K562 (cell line): ENCODE results near the gene SKOR1. TPM values are rescaled to one million over a fixed set of nuclear protein-coding genes. Genes with fewer than 3 reads are reported as not detected.

Experiments
- CHAMP1 ChIP-seq: fragments of 450-650 bp; IDR thresholded peaks from 2 replicates; pipeline ENCODE4 v1.6.1; 2016; ENCODE audit warnings: mild to moderate bottlenecking
- E2F5 ChIP-seq: sonication (generic); formaldehyde crosslinking; IDR thresholded peaks from 2 replicates; pipeline ENCODE4 v1.8.0; 2022; ENCODE audit warnings: mild to moderate bottlenecking, missing genetic modification reagents
- EGR1 ChIP-seq: fragments of 450-650 bp; conservative IDR thresholded peaks from 2 replicates; pipeline ENCODE4 v1.6.1; 2017; ENCODE audit warnings: mild to moderate bottlenecking
- FOXP4 ChIP-seq: sonication (generic); formaldehyde crosslinking; IDR thresholded peaks from 2 replicates; pipeline ENCODE4 v1.8.0; 2022; ENCODE audit warnings: mild to moderate bottlenecking, missing genetic modification reagents, borderline replicate concordance
- KLF6 ChIP-seq: fragments of 250-450 bp; sonication (Bioruptor Pico); IDR thresholded peaks from 2 replicates; pipeline ENCODE4 v1.4.0; 2020; ENCODE audit warnings: mild to moderate bottlenecking, moderate library complexity, borderline replicate concordance
- MAZ ChIP-seq, 2 experiments: fragments of 450-650 bp in 1 of 2; sonication (generic) in 1 of 2; formaldehyde crosslinking; IDR thresholded peaks in 1 of 2; conservative IDR thresholded peaks in 1 of 2; 2 replicates each; pipeline versions ENCODE4 v1.4.0 to v1.5.0; 2020; ENCODE audit warnings: mild to moderate bottlenecking in 1 of 2, missing genetic modification reagents in 1 of 2
- MTA2 ChIP-seq: fragments of 450-650 bp; IDR thresholded peaks from 2 replicates; pipeline ENCODE4 v1.6.1; 2016; ENCODE audit warnings: low read depth
- MTF1 ChIP-seq: fragments of 250-450 bp; sonication (Bioruptor Pico); IDR thresholded peaks from 2 replicates; pipeline ENCODE4 v1.9.0; 2021; ENCODE audit warnings: moderate library complexity, mild to moderate bottlenecking, inconsistent platforms, borderline replicate concordance
- MXI1 ChIP-seq: IDR thresholded peaks from 2 replicates; pipeline ENCODE4 v1.6.1; 2011; ENCODE audit warnings: low read depth, mild to moderate bottlenecking, improper control_type of control experiment, low read length
- NFE2L1 ChIP-seq: fragments of 450-650 bp; IDR thresholded peaks from 2 replicates; pipeline ENCODE4 v1.6.1; 2016; ENCODE audit warnings: missing genetic modification characterization, low read depth, mild to moderate bottlenecking, missing compliant biosample characterization, moderate library complexity, borderline replicate concordance
- PBX2 ChIP-seq, 2 experiments: IDR thresholded peaks in 1 of 2; conservative IDR thresholded peaks in 1 of 2; 2 replicates each; pipeline ENCODE4 v1.6.1; 2016; ENCODE audit warnings: low read depth in 2 of 2, mild to moderate bottlenecking in 1 of 2, missing compliant biosample characterization in 1 of 2, missing genetic modification characterization in 1 of 2, moderate library complexity in 1 of 2
- SRSF1 ChIP-seq: fragments of 200-400 bp; formaldehyde crosslinking; IDR thresholded peaks from 2 replicates; pipeline ENCODE4 v1.6.1; 2017; ENCODE audit warnings: mild to moderate bottlenecking, low read depth, low read length, moderate library complexity
- TAF1 ChIP-seq: IDR thresholded peaks from 2 replicates; pipeline ENCODE4 v1.6.1; 2011; ENCODE audit warnings: mild to moderate bottlenecking, low read length, moderate library complexity; ENCODE audit not compliant: insufficient read depth, control insufficient read depth, severe bottlenecking; ENCODE audit errors: extremely low read depth
- TAF7 ChIP-seq: fragments of 450-650 bp; IDR thresholded peaks from 2 replicates; pipeline ENCODE4 v1.6.1; 2016; ENCODE audit warnings: missing genetic modification characterization, missing compliant biosample characterization
- ZBTB26 ChIP-seq: fragments of 450-650 bp; formaldehyde crosslinking; IDR thresholded peaks from 2 replicates; pipeline ENCODE4 v1.4.0; 2022; ENCODE audit warnings: missing genetic modification characterization
- ZNF316 ChIP-seq: fragments of 450-650 bp; IDR thresholded peaks from 2 replicates; pipeline ENCODE4 v1.6.1; 2016
- ZNF75A ChIP-seq: fragments of 450-650 bp; formaldehyde crosslinking; IDR thresholded peaks from 2 replicates; pipeline ENCODE4 v1.4.0; 2020; ENCODE audit warnings: mild to moderate bottlenecking
- polyA plus RNA-seq, 8 experiments: library from polyadenylated mRNA; depleted of rRNA in 4 of 8; stranded (reverse) in 5 of 8; unstranded in 3 of 8; fragments of >200 nt; fragmentation: Nextera tagmentation in 2 of 8; fragmentation: Illumina TruSeq in 1 of 8; extraction: Ambion mirVana in 2 of 8; extraction: Trizol in 1 of 8; gene quantifications; 2 replicates each; pipeline versions ENCODE4 v1.2.1 to v1.2.3, GENCODE V29; 2011 to 2014; ENCODE audit warnings: inconsistent platforms in 1 of 8, missing spikeins in 1 of 8
- total RNA-seq, 7 experiments: library from RNA; depleted of rRNA in 6 of 7; stranded (reverse); fragments of >200 nt in 6 of 7; fragmentation: Illumina TruSeq in 2 of 7; extraction: Trizol in 2 of 7; gene quantifications; 2 replicates each; pipeline versions ENCODE4 v1.2.1 to v1.2.3, GENCODE V29; 2011 to 2021; ENCODE audit warnings: low replicate concordance in 1 of 7

Gene SKOR1
- total and polyA plus RNA-seq, 9 of the 15 experiments (the other 6 are each of a cell fraction or from before 2014, with no cell fraction given), result 0.04 to 0.41 (median 0.09) TPM; not detected in 3

GRCh38 chr15:67863442-67863987 lies 38.2 kb downstream of the SKOR1 start (continued):
- no peak for TF ChIP-seq PBX2 (CRISPR knock-in tag; IDR thresholded peaks at IDR 0.05; ENCODE audit: low read depth)
- TF ChIP-seq PBX2 (tag; conservative IDR thresholded peaks at IDR 0.05; ENCODE audit: low read depth), result no peak
- no peak for TF ChIP-seq TAF1
- no peak for TF ChIP-seq ZBTB26 (CRISPR knock-in tag)
- no peak for TF ChIP-seq TAF7 (tag)
- no peak for TF ChIP-seq MTF1
- TF ChIP-seq E2F5 (CRISPR knock-in tag), result no peak
- TF ChIP-seq EGR1, result peak; percentile 83
- peak; percentile 44 to 80; a peak in 3 of 4 replicates for TF ChIP-seq MAZ (CRISPR knock-in tag; conservative IDR thresholded peaks at IDR 0.05 in 1 of 2, IDR thresholded peaks at IDR 0.05 in 1 of 2)
- no peak for TF ChIP-seq MXI1
- TF ChIP-seq FOXP4 (CRISPR knock-in tag), result peak; percentile 60; the same call in 1 of the 2 replicates
- no peak for TF ChIP-seq ZNF316
- TF ChIP-seq NFE2L1, result no peak
- no peak for TF ChIP-seq MTA2
- no peak for TF ChIP-seq SRSF1
- no peak for TF ChIP-seq ZNF75A (CRISPR knock-in tag)
- no peak for TF ChIP-seq KLF6 (CRISPR knock-in tag)
- TF ChIP-seq CHAMP1, result no peak
